ENCODE measurements around the gene VPS36.

DNA sequence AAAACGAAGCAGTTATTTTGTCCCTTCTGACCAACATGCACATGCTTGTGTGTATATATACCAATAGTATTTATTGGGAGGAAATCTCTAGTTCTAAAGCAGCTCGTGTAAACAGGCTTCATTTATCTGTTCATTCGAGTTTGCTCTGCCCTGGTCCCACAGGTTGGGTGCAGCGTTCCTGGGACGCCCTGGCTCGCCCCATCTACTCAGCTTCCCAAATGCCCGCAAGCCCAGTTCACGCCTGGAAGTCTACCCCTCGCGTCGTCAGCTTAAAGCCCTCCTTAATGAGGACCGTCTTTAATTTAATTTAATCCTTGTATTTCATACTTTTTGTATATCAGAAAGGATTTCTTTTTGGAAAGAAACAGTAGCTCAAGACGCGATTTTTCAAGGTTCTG, 45.1 kb downstream of the VPS36 start:
- TF ChIP-seq EZH2phosphoT487 (IDR thresholded peaks at IDR 0.05; ENCODE audit: borderline replicate concordance): no peak
- TF ChIP-seq, protein P1, sequence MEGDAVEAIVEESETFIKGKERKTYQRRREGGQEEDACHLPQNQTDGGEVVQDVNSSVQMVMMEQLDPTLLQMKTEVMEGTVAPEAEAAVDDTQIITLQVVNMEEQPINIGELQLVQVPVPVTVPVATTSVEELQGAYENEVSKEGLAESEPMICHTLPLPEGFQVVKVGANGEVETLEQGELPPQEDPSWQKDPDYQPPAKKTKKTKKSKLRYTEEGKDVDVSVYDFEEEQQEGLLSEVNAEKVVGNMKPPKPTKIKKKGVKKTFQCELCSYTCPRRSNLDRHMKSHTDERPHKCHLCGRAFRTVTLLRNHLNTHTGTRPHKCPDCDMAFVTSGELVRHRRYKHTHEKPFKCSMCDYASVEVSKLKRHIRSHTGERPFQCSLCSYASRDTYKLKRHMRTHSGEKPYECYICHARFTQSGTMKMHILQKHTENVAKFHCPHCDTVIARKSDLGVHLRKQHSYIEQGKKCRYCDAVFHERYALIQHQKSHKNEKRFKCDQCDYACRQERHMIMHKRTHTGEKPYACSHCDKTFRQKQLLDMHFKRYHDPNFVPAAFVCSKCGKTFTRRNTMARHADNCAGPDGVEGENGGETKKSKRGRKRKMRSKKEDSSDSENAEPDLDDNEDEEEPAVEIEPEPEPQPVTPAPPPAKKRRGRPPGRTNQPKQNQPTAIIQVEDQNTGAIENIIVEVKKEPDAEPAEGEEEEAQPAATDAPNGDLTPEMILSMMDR (conservative IDR thresholded peaks at IDR 0.05; ENCODE audit: low read length): no peak
